WTC11 (cell line): Measurements from ENCODE around the gene TMEM117.
"Not testable (repeated sequence)": the region's sequence is repeated elsewhere in the genome, so short reads cannot be mapped to it uniquely, and the experiment has no call there.

Source experiments
- MAX ChIP-seq: sonication (generic); formaldehyde crosslinking; IDR thresholded peaks from 2 replicates; pipeline ENCODE4 v1.8.0; 2022; ENCODE audit warnings: mild to moderate bottlenecking, missing genetic modification reagents
- ZNF219 ChIP-seq: sonication (generic); formaldehyde crosslinking; IDR thresholded peaks from 2 replicates; pipeline ENCODE4 v1.8.0; 2023; ENCODE audit warnings: missing genetic modification reagents, mild to moderate bottlenecking, borderline replicate concordance

GRCh38 chr12:43871258-43871657, 35.4 kb downstream of the TMEM117 start:
- not testable (repeated sequence) for TF ChIP-seq MAX (CRISPR knock-in tag); ZNF219
